Germinal center (tissue), 1 donor: Measurements from ENCODE around the gene CCDC9.

ENCODE experiments used
- DNase-seq: peaks from one replicate; pipeline ENCODE4 v3.0.0; 2012; ENCODE audit warnings: mixed read lengths, low spot score

Gene CCDC9

GRCh38 chr19:47255879-47256692 lies at the start of gene CCDC9:
TSS of gene CCDC9 (plus strand) at chr19:47256525. CDS start at chr19:47258401, 1,876 bp downstream.
- no peak for DNase-seq

GRCh38 chr19:47209319-47210179 lies 46.8 kb upstream of the CCDC9 start:
- no peak for DNase-seq

- no peak for DNase-seq
Observed at GRCh38 chr19:47210180-47210490, 46.2 kb upstream of the CCDC9 start.

- peak; percentile 77 for DNase-seq
Observed at GRCh38 chr19:47210689-47211316, 45.5 kb upstream of the CCDC9 start.

- no peak for DNase-seq
Observed at GRCh38 chr19:47215581-47215980, 40.7 kb upstream of the CCDC9 start.

- no peak for DNase-seq
Observed at GRCh38 chr19:47221080-47221841, 35.1 kb upstream of the CCDC9 start.

- DNase-seq, result no peak
Observed at GRCh38 chr19:47221890-47222289, 34.4 kb upstream of the CCDC9 start.

- DNase-seq, result peak; percentile 95
Observed at GRCh38 chr19:47225746-47226425, 30.4 kb upstream of the CCDC9 start.

- no peak for DNase-seq
Observed at GRCh38 chr19:47226426-47227351, 29.6 kb upstream of the CCDC9 start.

GRCh38 chr19:47227352-47228167 lies 28.8 kb upstream of the CCDC9 start:
- no peak for DNase-seq

GRCh38 chr19:47228168-47228936 lies 28.0 kb upstream of the CCDC9 start:
- DNase-seq, result no peak

- DNase-seq, result no peak
Observed at GRCh38 chr19:47228937-47229675, 27.2 kb upstream of the CCDC9 start.

- DNase-seq, result no peak
Observed at GRCh38 chr19:47229676-47230053, 26.7 kb upstream of the CCDC9 start.

- DNase-seq, result peak; percentile 79
Observed at GRCh38 chr19:47230054-47230920, 26.0 kb upstream of the CCDC9 start.

- DNase-seq, result no peak
Observed at GRCh38 chr19:47230921-47231214, 25.5 kb upstream of the CCDC9 start, which contains the start of gene BBC3. TSS of gene BBC3 (minus strand) at chr19:47231199. CDS start at chr19:47228431, 2,768 bp downstream.

GRCh38 chr19:47231215-47232054 lies 24.9 kb upstream of the CCDC9 start:
- DNase-seq, result peak; percentile 88
